ENCODE data around the gene WDFY1.
A peak's percentile ranks its signal among the peaks of the same experiment; 100 is the strongest.
"Not testable (repeated sequence)": the region's sequence is repeated elsewhere in the genome, so short reads cannot be mapped to it uniquely, and the experiment has no call there.

The WDFY1 gene

GRCh38 chr2:223969315-223969714, 24.2 kb upstream of the WDFY1 start:
- in situ Hi-C loops (cut with HindIII; ENCODE audit: low pct_ligation_motif_present, low pct_unique_long_range_greater_than_20kb, low sequenced_read_pairs): no loop called here
- DNase-seq: no peak

GRCh38 chr2:223967981-223968380, 22.8 kb upstream of the WDFY1 start:
- no peak for DNase-seq
- in situ Hi-C loops (cut with HindIII; ENCODE audit: low pct_ligation_motif_present, low pct_unique_long_range_greater_than_20kb, low sequenced_read_pairs): no loop called here

GRCh38 chr2:223959688-223960087, 14.6 kb upstream of the WDFY1 start:
- DNase-seq: no peak
- in situ Hi-C loops (cut with HindIII; ENCODE audit: low pct_ligation_motif_present, low pct_unique_long_range_greater_than_20kb, low sequenced_read_pairs): no loop called here

GRCh38 chr2:223957092-223957851, 12.1 kb upstream of the WDFY1 start, which contains the start of gene MRPL44:
MRPL44 (plus strand) TSS chr2:223957463; CDS start chr2:223957473, 10 bp downstream.
- in situ Hi-C loops (cut with HindIII; ENCODE audit: low pct_ligation_motif_present, low pct_unique_long_range_greater_than_20kb, low sequenced_read_pairs): no loop called here
- peak; percentile 96 for DNase-seq

- in situ Hi-C loops (cut with HindIII; ENCODE audit: low pct_ligation_motif_present, low pct_unique_long_range_greater_than_20kb, low sequenced_read_pairs): no loop called here
- DNase-seq: no peak
Observed at GRCh38 chr2:223956300-223956699, 11.2 kb upstream of the WDFY1 start.

- DNase-seq: peak; percentile 24
- in situ Hi-C loops (cut with HindIII; ENCODE audit: low pct_ligation_motif_present, low pct_unique_long_range_greater_than_20kb, low sequenced_read_pairs): no loop called here
Observed at GRCh38 chr2:223954401-223954800, 9.3 kb upstream of the WDFY1 start.

- no peak for DNase-seq
- in situ Hi-C loops (cut with HindIII; ENCODE audit: low pct_ligation_motif_present, low pct_unique_long_range_greater_than_20kb, low sequenced_read_pairs): no loop called here
Observed at GRCh38 chr2:223952280-223952968, 7.3 kb upstream of the WDFY1 start.

GRCh38 chr2:223950448-223951347, 5.6 kb upstream of the WDFY1 start:
- in situ Hi-C loops (cut with HindIII; ENCODE audit: low pct_ligation_motif_present, low pct_unique_long_range_greater_than_20kb, low sequenced_read_pairs): no loop called here

GRCh38 chr2:223949241-223949840, 4.2 kb upstream of the WDFY1 start:
- DNase-seq: no peak

More at GRCh38 chr2:223950448-223951347, 5.6 kb upstream of the WDFY1 start:
- no peak for DNase-seq

GRCh38 chr2:223947711-223948205, 2.6 kb upstream of the WDFY1 start:
- no peak for DNase-seq
- in situ Hi-C loops (cut with HindIII; ENCODE audit: low pct_ligation_motif_present, low pct_unique_long_range_greater_than_20kb, low sequenced_read_pairs): no loop called here

More at GRCh38 chr2:223949241-223949840, 4.2 kb upstream of the WDFY1 start:
- in situ Hi-C loops (cut with HindIII; ENCODE audit: low pct_ligation_motif_present, low pct_unique_long_range_greater_than_20kb, low sequenced_read_pairs): no loop called here

- in situ Hi-C loops (cut with HindIII; ENCODE audit: low pct_ligation_motif_present, low pct_unique_long_range_greater_than_20kb, low sequenced_read_pairs): no loop called here
- DNase-seq: no peak
Observed at GRCh38 chr2:223945755-223946154, 620 bp upstream of the WDFY1 start.

GRCh38 chr2:223944166-223944702, 901 bp downstream of the WDFY1 start:
- in situ Hi-C loops (cut with HindIII; ENCODE audit: low pct_ligation_motif_present, low pct_unique_long_range_greater_than_20kb, low sequenced_read_pairs): no loop called here
- DNase-seq: peak; percentile 45

GRCh38 chr2:223943561-223944008, 1.6 kb downstream of the WDFY1 start:
- peak; percentile 58 for DNase-seq
- in situ Hi-C loops (cut with HindIII; ENCODE audit: low pct_ligation_motif_present, low pct_unique_long_range_greater_than_20kb, low sequenced_read_pairs): no loop called here

GRCh38 chr2:223943135-223943534, 2.0 kb downstream of the WDFY1 start:
- no peak for DNase-seq

GRCh38 chr2:223941579-223942277, 3.4 kb downstream of the WDFY1 start:
- in situ Hi-C loops (cut with HindIII; ENCODE audit: low pct_ligation_motif_present, low pct_unique_long_range_greater_than_20kb, low sequenced_read_pairs): no loop called here
- peak; percentile 84 for DNase-seq

More at GRCh38 chr2:223943135-223943534, 2.0 kb downstream of the WDFY1 start:
- in situ Hi-C loops (cut with HindIII; ENCODE audit: low pct_ligation_motif_present, low pct_unique_long_range_greater_than_20kb, low sequenced_read_pairs): no loop called here

- in situ Hi-C loops (cut with HindIII; ENCODE audit: low pct_ligation_motif_present, low pct_unique_long_range_greater_than_20kb, low sequenced_read_pairs): not testable (repeated sequence)
- DNase-seq: peak; percentile 10
Observed at GRCh38 chr2:223939438-223939837, 5.7 kb downstream of the WDFY1 start.

GRCh38 chr2:223937535-223937934, 7.6 kb downstream of the WDFY1 start:
- in situ Hi-C loops (cut with HindIII; ENCODE audit: low pct_ligation_motif_present, low pct_unique_long_range_greater_than_20kb, low sequenced_read_pairs): no loop called here

More at GRCh38 chr2:223937535-223937934, 7.6 kb downstream of the WDFY1 start:
- DNase-seq: no peak

Measured in ACHN (cell line).